OCI-LY7 (cell line): Measurements from ENCODE around the gene RNF214.

ENCODE experiments used
- CTCF ChIP-seq: fragments of 200-600 bp; sonication (generic); conservative IDR thresholded peaks from 2 replicates; pipeline ENCODE4 v1.5.1; 2014; ENCODE audit warnings: mild to moderate bottlenecking, antibody characterized with exemption, low read length, moderate library complexity, mixed read lengths
- EZH2phosphoT487 ChIP-seq: fragments of 200-600 bp; sonication (generic); IDR thresholded peaks from 2 replicates; pipeline ENCODE4 v1.6.1; 2018; ENCODE audit warnings: low read depth, borderline replicate concordance, mild to moderate bottlenecking, mixed run types, antibody characterized with exemption, low read length, moderate library complexity, mixed read lengths

DNA sequence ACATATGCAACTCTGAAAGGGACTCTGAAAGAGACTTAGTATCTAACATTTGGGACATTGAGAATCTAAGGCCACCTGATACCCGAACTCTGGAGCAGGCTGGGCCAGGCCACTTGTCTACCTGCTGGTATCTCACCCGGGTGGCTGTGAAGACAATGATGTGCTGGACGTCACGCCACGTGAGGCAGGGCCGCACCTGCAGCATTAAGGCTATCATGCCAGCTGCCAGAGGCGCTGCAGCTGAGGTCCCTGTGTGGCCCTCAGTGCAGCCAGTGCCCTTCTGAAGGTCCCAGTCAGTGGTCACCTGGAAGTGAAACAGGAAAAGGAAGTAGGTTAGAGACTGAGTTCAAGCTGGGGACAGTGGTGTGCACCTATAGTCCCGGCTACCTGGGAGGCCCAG lies 13.0 kb upstream of the RNF214 start:
- TF ChIP-seq CTCF (no peak), EZH2phosphoT487 (no peak)
